K562 (cell line): ENCODE data around the gene BCL7C. TPM values are rescaled to one million over a fixed set of nuclear protein-coding genes. Genes with fewer than 3 reads are reported as not detected.

Experiments
- ARID3A ChIP-seq: IDR thresholded peaks from 2 replicates; pipeline ENCODE4 v1.6.1; 2012; ENCODE audit warnings: low read depth, low read length, improper control_type of control experiment, borderline replicate concordance
- BRD4 ChIP-seq: fragments of 200-600 bp; sonication (generic); IDR thresholded peaks from 2 replicates; pipeline ENCODE4 v1.6.1; 2017; ENCODE audit warnings: inconsistent platforms
- CBX8 ChIP-seq: fragments of 200-600 bp; sonication (generic); IDR thresholded peaks from 2 replicates; pipeline ENCODE4 v1.6.1; 2012; ENCODE audit warnings: borderline replicate concordance, mixed run types, low read depth, mild to moderate bottlenecking, moderate library complexity, mixed read lengths, low read length, control low read depth, inconsistent platforms; ENCODE audit not compliant: poor library complexity, severe bottlenecking; ENCODE audit errors: extremely low read depth
- CEBPB ChIP-seq: fragments of 450-650 bp; IDR thresholded peaks from 2 replicates; pipeline ENCODE4 v1.6.1; 2016; ENCODE audit warnings: missing genetic modification characterization, missing compliant biosample characterization
- E2F3 ChIP-seq: fragments of 250-450 bp; sonication (Bioruptor Pico); IDR thresholded peaks from 2 replicates; pipeline ENCODE4 v1.4.0; 2020; ENCODE audit warnings: mild to moderate bottlenecking
- HBP1 ChIP-seq: fragments of 450-650 bp; formaldehyde crosslinking; IDR thresholded peaks from 2 replicates; pipeline ENCODE4 v1.4.0; 2022; ENCODE audit warnings: missing genetic modification characterization
- HDAC2 ChIP-seq: fragments of 450-650 bp; IDR thresholded peaks from 2 replicates; pipeline ENCODE4 v1.6.1; 2016; ENCODE audit warnings: mild to moderate bottlenecking
- HDGF ChIP-seq: fragments of 450-650 bp; IDR thresholded peaks from 2 replicates; pipeline ENCODE4 v1.6.1; 2016
- KLF13 ChIP-seq: fragments of 450-650 bp; IDR thresholded peaks from 2 replicates; pipeline ENCODE4 v1.6.1; 2016; ENCODE audit warnings: missing genetic modification characterization, low read depth, mild to moderate bottlenecking, missing compliant biosample characterization, moderate library complexity, borderline replicate concordance
- MECOM ChIP-seq: fragments of 250-450 bp; sonication (Bioruptor Pico); IDR thresholded peaks from 2 replicates; pipeline ENCODE4 v1.8.0; 2022; ENCODE audit warnings: inconsistent platforms
- NCOA6 ChIP-seq: fragments of 450-650 bp; IDR thresholded peaks from 2 replicates; pipeline ENCODE4 v1.6.1; 2017; ENCODE audit warnings: mild to moderate bottlenecking
- NELFE ChIP-seq: IDR thresholded peaks from 2 replicates; pipeline ENCODE4 v1.6.1; 2011; ENCODE audit warnings: mild to moderate bottlenecking; ENCODE audit not compliant: insufficient read depth, insufficient read length
- POLR2AphosphoS5 ChIP-seq: IDR thresholded peaks from 2 replicates; pipeline ENCODE4 v1.6.1; 2011; ENCODE audit warnings: mild to moderate bottlenecking, low read depth, low read length, moderate library complexity; ENCODE audit not compliant: control insufficient read depth, insufficient read depth
- PTRF ChIP-seq: fragments of 450-650 bp; IDR thresholded peaks from 2 replicates; pipeline ENCODE4 v1.6.1; 2016; ENCODE audit warnings: mild to moderate bottlenecking, missing genetic modification characterization, missing compliant biosample characterization
- RBM22 ChIP-seq: fragments of 200-400 bp; formaldehyde crosslinking; IDR thresholded peaks from 2 replicates; pipeline ENCODE4 v1.6.1; 2018; ENCODE audit warnings: low read length, low read depth; ENCODE audit not compliant: poor library complexity, severe bottlenecking
- RCOR1 ChIP-seq, 2 experiments: IDR thresholded peaks; 2 replicates each; pipeline ENCODE4 v1.6.1; 2012; ENCODE audit warnings: low read depth in 2 of 2, low read length in 2 of 2, borderline replicate concordance in 1 of 2, improper control_type of control experiment in 1 of 2
- SMARCB1 ChIP-seq: IDR thresholded peaks from 2 replicates; pipeline ENCODE4 v1.6.1; 2011; ENCODE audit warnings: improper control_type of control experiment, low read depth; ENCODE audit not compliant: insufficient read length
- SMARCC2 ChIP-seq: fragments of 450-650 bp; IDR thresholded peaks from 2 replicates; pipeline ENCODE4 v1.6.1; 2017; ENCODE audit warnings: antibody characterized with exemption, moderate library complexity, mild to moderate bottlenecking, low read depth
- SREBF2 ChIP-seq: sonication (generic); formaldehyde crosslinking; IDR thresholded peaks from 2 replicates; pipeline ENCODE4 v1.4.0; 2020; ENCODE audit warnings: mild to moderate bottlenecking, missing genetic modification reagents
- ZKSCAN1 ChIP-seq: fragments of 150-350 bp; IDR thresholded peaks from 2 replicates; pipeline ENCODE4 v1.6.1; 2016; ENCODE audit warnings: low read depth, low read length
- ZNF165 ChIP-seq: fragments of 250-450 bp; sonication (Bioruptor Pico); IDR thresholded peaks from 2 replicates; pipeline ENCODE4 v1.4.0; 2020; ENCODE audit warnings: borderline replicate concordance
- ZNF24 ChIP-seq: fragments of 450-650 bp; IDR thresholded peaks from 2 replicates; pipeline ENCODE4 v1.6.1; 2016
- ZNF3 ChIP-seq: fragments of 250-450 bp; sonication (Bioruptor Pico); IDR thresholded peaks from 2 replicates; pipeline ENCODE4 v1.5.0; 2021; ENCODE audit warnings: mild to moderate bottlenecking, moderate library complexity
- ZNF354B ChIP-seq: fragments of 250-450 bp; sonication (Bioruptor Pico); IDR thresholded peaks from 2 replicates; pipeline ENCODE4 v1.4.0; 2020
- ZNF445 ChIP-seq: fragments of 250-450 bp; sonication (Bioruptor Pico); IDR thresholded peaks from 2 replicates; pipeline ENCODE4 v1.4.0; 2020; ENCODE audit warnings: low read depth, mild to moderate bottlenecking, moderate library complexity
- ZNF57 ChIP-seq: fragments of 450-650 bp; formaldehyde crosslinking; IDR thresholded peaks from 2 replicates; pipeline ENCODE4 v1.4.0; 2020; ENCODE audit warnings: mild to moderate bottlenecking, moderate library complexity
- ZNF717 ChIP-seq: fragments of 250-450 bp; sonication (Bioruptor Pico); IDR thresholded peaks from 2 replicates; pipeline ENCODE4 v1.5.0; 2021
- polyA plus RNA-seq, 8 experiments: library from polyadenylated mRNA; depleted of rRNA in 4 of 8; stranded (reverse) in 5 of 8; unstranded in 3 of 8; fragments of >200 nt; fragmentation: Nextera tagmentation in 2 of 8; fragmentation: Illumina TruSeq in 1 of 8; extraction: Ambion mirVana in 2 of 8; extraction: Trizol in 1 of 8; gene quantifications; 2 replicates each; pipeline versions ENCODE4 v1.2.1 to v1.2.3, GENCODE V29; 2011 to 2014; ENCODE audit warnings: inconsistent platforms in 1 of 8, missing spikeins in 1 of 8
- total RNA-seq, 7 experiments: library from RNA; depleted of rRNA in 6 of 7; stranded (reverse); fragments of >200 nt in 6 of 7; fragmentation: Illumina TruSeq in 2 of 7; extraction: Trizol in 2 of 7; gene quantifications; 2 replicates each; pipeline versions ENCODE4 v1.2.1 to v1.2.3, GENCODE V29; 2011 to 2021; ENCODE audit warnings: low replicate concordance in 1 of 7

BCL7C gene
- total and polyA plus RNA-seq, 9 of the 15 experiments (the other 6 are each of a cell fraction or from before 2014, with no cell fraction given): 1.7 to 85.8 (median 19.6) TPM

GRCh38 chr16:30921748-30922419 is 28.0 kb upstream of the BCL7C start (continued):
- TF ChIP-seq ZNF165: no peak
- 0 out of 2 replicates have a peak, but pooled peaks have one; percentile 20 for TF ChIP-seq ZNF24
- no peak for TF ChIP-seq ARID3A
- TF ChIP-seq POLR2AphosphoS5: no peak
- TF ChIP-seq PTRF: no peak
- no peak for TF ChIP-seq CBX8
- TF ChIP-seq CEBPB (tag): no peak
- no peak for TF ChIP-seq ZKSCAN1
- TF ChIP-seq BRD4: no peak
- no peak for TF ChIP-seq RBM22
- 0 out of 2 replicates have a peak, but pooled peaks have one; percentile 10 for TF ChIP-seq HDGF
- TF ChIP-seq SMARCB1: no peak
- no peak for TF ChIP-seq HBP1 (CRISPR knock-in tag)
- no peak for TF ChIP-seq ZNF717
- TF ChIP-seq ZNF354B (CRISPR knock-in tag): no peak
- no peak for TF ChIP-seq NELFE
- TF ChIP-seq HDAC2: peak; percentile 92
- TF ChIP-seq MECOM: no peak
- no peak for TF ChIP-seq NCOA6
- no peak for TF ChIP-seq ZNF57 (CRISPR knock-in tag)
- TF ChIP-seq ZNF445 (CRISPR knock-in tag): peak; percentile 29; the same call in 1 of the 2 replicates
- peak in 1 of 2 experiments; percentile 39; a peak in 1 of 4 replicates for TF ChIP-seq RCOR1 (IDR thresholded peaks at IDR 0.05; ENCODE audit: borderline replicate concordance in 1 of 2, low read depth in 2 of 2, low read length in 2 of 2)
- TF ChIP-seq KLF13 (tag): peak; percentile 73
- no peak for TF ChIP-seq ZNF3 (CRISPR knock-in tag)
- TF ChIP-seq E2F3 (CRISPR knock-in tag): 0 out of 2 replicates have a peak, but pooled peaks have one; percentile 34
- TF ChIP-seq SMARCC2: 0 out of 2 replicates have a peak, but pooled peaks have one; percentile 36
- no peak for TF ChIP-seq SREBF2 (CRISPR knock-in tag)
